Heart right ventricle (tissue), 16 donors: ENCODE measurements around the gene NDUFB3. TPM values are rescaled to one million over a fixed set of nuclear protein-coding genes. Genes with fewer than 3 reads are reported as not detected.
A peak's percentile ranks its signal among the peaks of the same experiment; 100 is the strongest.

Experiments
- ATAC-seq, 8 donors: fragments of 200-7000 bp; cut with Tn5 transposase; one replicate each; pipeline ENCODE4 v1.9.1; 2020; ENCODE audit warnings: mild to moderate bottlenecking in 8 of 8, moderate library complexity in 8 of 8, moderate number of reproducible peaks in 1 of 8
- DNase-seq, 2 donors: peaks; one replicate each; pipeline ENCODE4 v3.0.0-alpha.2; 2020
- H3K27ac ChIP-seq, 10 donors: fragments of 200-600 bp; sonication (generic) in 2 of 10; one replicate each; pipeline versions ENCODE4 v1.5.0 to v1.8.0; 2020 to 2022; ENCODE audit warnings: mild to moderate bottlenecking in 3 of 10
- H3K27me3 ChIP-seq, 7 donors: fragments of 200-600 bp; one replicate each; pipeline ENCODE4 v1.8.0; 2021 to 2022; ENCODE audit warnings: mild to moderate bottlenecking in 2 of 7
- H3K36me3 ChIP-seq, 9 donors: fragments of 200-600 bp; sonication (generic) in 1 of 9; one replicate each; pipeline versions ENCODE4 v1.5.0 to v1.8.0; 2020 to 2022; ENCODE audit warnings: mild to moderate bottlenecking in 2 of 9
- H3K4me1 ChIP-seq, 9 donors: fragments of 200-600 bp; sonication (generic) in 1 of 9; one replicate each; pipeline versions ENCODE4 v1.5.0 to v1.8.0; 2020 to 2022; ENCODE audit warnings: mild to moderate bottlenecking in 4 of 9
- H3K4me3 ChIP-seq, 10 donors: fragments of 200-600 bp; sonication (generic) in 2 of 10; one replicate each; pipeline versions ENCODE4 v1.5.0 to v1.8.0; 2020 to 2022; ENCODE audit warnings: mild to moderate bottlenecking in 7 of 10, moderate library complexity in 2 of 10
- H3K9me3 ChIP-seq, 11 donors: fragments of 200-600 bp in 10 of 11; sonication (generic) in 2 of 11; one replicate each; pipeline versions ENCODE4 v1.5.0 to v1.8.0; 2013 to 2022; ENCODE audit warnings: mild to moderate bottlenecking in 2 of 11, control low read depth in 1 of 11, moderate library complexity in 1 of 11
- CTCF ChIP-seq, 9 donors: fragments of 200-600 bp; sonication (generic) in 2 of 9; IDR thresholded peaks; one replicate each; pipeline versions ENCODE4 v1.5.0 to v1.8.0; 2021 to 2022; ENCODE audit warnings: antibody characterized with exemption in 9 of 9, mild to moderate bottlenecking in 5 of 9, moderate library complexity in 1 of 9
- WGBS, 2 donors: extraction: QIAGEN DNeasy Blood & Tissue Kit; methylation state at CpG; one replicate each; pipeline ENCODE4 v1.1.7; 2013; ENCODE audit warnings: inconsistent platforms in 1 of 2; 5-methylcytosine and 5-hydroxymethylcytosine counted together
- intact Hi-C, 10 donors: fragments of 100-400 bp; cut with DNase I; formaldehyde crosslinking; loops; one replicate each; pipeline versions ENCODE4 v1.11.1 to v1.14.2; 2022
- polyA plus RNA-seq, 2 donors: library from polyadenylated mRNA; stranded (reverse); fragments of 200-250 nt; gene quantifications; one replicate each; pipeline ENCODE4 v1.2.3, GENCODE V29; 2013
- total RNA-seq, 10 donors: library from RNA; stranded (reverse); fragmentation: NEBNext Ultra II Directional in 3 of 10; extraction: Animal tissue kit (Norgen Biotek cat#: 25700) in 3 of 10; gene quantifications; one replicate each; pipeline versions ENCODE4 v1.2.1 to v1.2.4, GENCODE V29; 2021 to 2023
- donor health status: Arrhythmogenic right ventricular cardiomyopathy.
- donor health status: ischemic (EF 13 %, LVEDD 7.1; RV severe dilation, severe dysfunction).
- donor health status: healthy with polysubstance abuse.
- donor health status: DM: no; HTN: yes; CAD: no.
- donor health status: DM: no; HTN: no; CAD: no.
- donor health status: ischemic (EF 25% LVEDD 6.9; RV normal size, moderate dysfunction).
- donor health status: ischemic (EF 25% LVEDD 5.7; RV mildly dilated, moderate dysfunction).
- donor health status: healthy.
- donor health status: DM: yes; HTN: yes; CAD: no.
- donor health status: Ischemic cardiomyopathy.
- donor health status: ischemic (EF 35%, LVEDD 5.7; RV mildly dilated, moderate dysfunction).
- donor health status: nonischemic (EF 11% LVEDD 7.7; RV severe dilation, severe dysfunction).
- donor health status: DM: yes; HTN: yes; CAD: no.
- donor health status: PGD.
- donor health status: ischemic (EF 29% LVEDD 5.4; RV normal size, mild dysfunction).
- donor health status: nonischemic (EF 23%, LVEDD 6.1; RV moderate dilation, normal function).

Gene NDUFB3
- total and polyA plus RNA-seq, 12 donors = 200 to 513 (median 431) TPM

GRCh38 chr2:201109186-201109585, 37.4 kb downstream of the NDUFB3 start:
- Histone ChIP-seq H3K36me3 (peaks cover 0 to 5% (median 0%) of the 10 kb centered on the region in 9 donors), H3K27ac (no peak overlapping the region), H3K4me3 (no peak overlapping the region), H3K9me3 (no peaks in the 10 kb centered on the region), H3K4me1 (peaks cover 0 to 9% (median 2%) of the 10 kb centered on the region in 9 donors), H3K27me3 (no peaks in the 10 kb centered on the region)
- ATAC-seq (peak in 1 of 8 donors; percentile 35), DNase-seq (no peak)
- TF ChIP-seq CTCF (IDR thresholded peaks at IDR 0.05) = no peak
- intact Hi-C loops = loop anchor here in 1 of 10 donors (2.0 kb wide), 1 partner anchor 30 kb away; no protein-coding TSS in a partner anchor
- whole genome bisulfite sequencing, 2 donors = 82 to 84% methylated on average over 4 of the region's 4 CpGs

GRCh38 chr2:201110615-201111014, 38.8 kb downstream of the NDUFB3 start:
- no peak for TF ChIP-seq CTCF (IDR thresholded peaks at IDR 0.05)
- Histone ChIP-seq H3K27ac (no peak overlapping the region), H3K4me1 (peaks cover 0 to 21% (median 13%) of the 10 kb centered on the region in 9 donors), H3K27me3 (no peaks in the 10 kb centered on the region), H3K4me3 (no peak overlapping the region), H3K9me3 (no peaks in the 10 kb centered on the region), H3K36me3 (peaks cover 0 to 5% (median 0%) of the 10 kb centered on the region in 9 donors)
- ATAC-seq = no peak
- intact Hi-C loops = loop anchor here in 2 of 10 donors (5.0 to 10.0 kb wide), 2 partner anchors 38 to 54 kb away; partner anchors contain the start of genes HYCC2 (in 1 of the 2) and NDUFB3 (in 1 of the 2)
- no peak for DNase-seq

GRCh38 chr2:201111096-201111495, 39.3 kb downstream of the NDUFB3 start:
- 99 to 100% methylated on average over 3 of the region's 3 CpGs for WGBS, 2 donors
- DNase-seq (no peak), ATAC-seq (no peak)
- H3K4me3 ChIP-seq = no peak overlapping the region
- no peak overlapping the region for H3K27ac ChIP-seq
- no peaks in the 10 kb centered on the region for H3K9me3 ChIP-seq
- H3K36me3 ChIP-seq = peaks cover 0 to 5% (median 0%) of the 10 kb centered on the region in 9 donors
- H3K4me1 ChIP-seq = peaks cover 0 to 23% (median 16%) of the 10 kb centered on the region in 9 donors
- H3K27me3 ChIP-seq = no peaks in the 10 kb centered on the region
- TF ChIP-seq CTCF (IDR thresholded peaks at IDR 0.05) = no peak
- intact Hi-C loops = loop anchor here in 2 of 10 donors (5.0 to 10.0 kb wide), 2 partner anchors 39 to 54 kb away; partner anchors contain the start of genes HYCC2 (in 1 of the 2) and NDUFB3 (in 1 of the 2)

- WGBS, 2 donors = 86 to 89% methylated on average over 4 of the region's 4 CpGs
- ATAC-seq = no peak
- H3K27ac ChIP-seq = peak overlapping the region in 4 of 10 donors; percentile 99 to 100 (median 100)
- no peaks in the 10 kb centered on the region for H3K36me3 ChIP-seq
- peaks cover 0 to 25% (median 16%) of the 10 kb centered on the region in 9 donors for H3K4me1 ChIP-seq
- peak overlapping the region in 2 of 10 donors; percentile 80 to 96 for H3K4me3 ChIP-seq
- no peaks in the 10 kb centered on the region for H3K9me3 ChIP-seq
- intact Hi-C loops = loop anchor here in 2 of 10 donors (5.0 to 10.0 kb wide), 2 partner anchors 42 to 50 kb away; partner anchors contain the start of genes HYCC2 (in 1 of the 2) and NDUFB3 (in 1 of the 2)
- TF ChIP-seq CTCF (IDR thresholded peaks at IDR 0.05) = no peak
- no peaks in the 10 kb centered on the region for H3K27me3 ChIP-seq
- DNase-seq = no peak
Measured at GRCh38 chr2:201114350-201114749, 42.5 kb downstream of the NDUFB3 start.
